PC-3 (cell line): ENCODE measurements around the gene PLEKHG3. TPM values are rescaled to one million over a fixed set of nuclear protein-coding genes. Genes with fewer than 3 reads are reported as not detected.

Source experiments
- ATAC-seq: fragments of 200-7000 bp; cut with Tn5 transposase; 2 replicates; pipeline ENCODE4 v1.9.1; 2020; ENCODE audit warnings: mild to moderate bottlenecking, moderate library complexity
- BruUV-seq: library from RNA; stranded (reverse); fragments of 400-500 nt; replicated peaks from 2 replicates; lab custom pipeline; 2021; lab: Mats Ljungman, UMichigan
- CTCF ChIA-PET: fragments of 300-600 bp; sonication (Branson Sonifier 250); formaldehyde crosslinking; loops from one replicate; lab custom pipeline; 2022; ENCODE audit warnings: antibody characterized with exemption; lab: Charles Lee
- POLR2A ChIA-PET: fragments of 300-600 bp; sonication (Branson Sonifier 250); formaldehyde crosslinking; loops from one replicate; lab custom pipeline; 2022; ENCODE audit warnings: antibody characterized with exemption; ENCODE audit not compliant: unreplicated experiment; lab: Charles Lee
- DNase-seq: peaks from one replicate; pipeline ENCODE4 v3.0.0-alpha.2; 2015
- H2AFZ ChIP-seq: fragments of 300-600 bp; sonication (generic); 2 replicates; pipeline ENCODE4 v1.6.0; 2016; ENCODE audit warnings: antibody characterized with exemption, low read length
- H3F3A ChIP-seq: fragments of 300-600 bp; sonication (generic); one replicate; pipeline ENCODE4 v1.6.0; 2017; ENCODE audit warnings: antibody characterized with exemption, low read length, control low read depth, mild to moderate bottlenecking; ENCODE audit not compliant: unreplicated experiment
- H3K27ac ChIP-seq: fragments of 300-600 bp; sonication (generic); 2 replicates; pipeline ENCODE4 v1.5.1; 2016; ENCODE audit warnings: mild to moderate bottlenecking, low read length
- H3K27me3 ChIP-seq: fragments of 300-600 bp; sonication (generic); 2 replicates; pipeline ENCODE4 v1.6.1; 2016; ENCODE audit warnings: low read length, mixed read lengths
- H3K36me3 ChIP-seq: fragments of 300-600 bp; sonication (generic); 2 replicates; pipeline ENCODE4 v1.6.1; 2016; ENCODE audit warnings: low read depth, mixed run types, low read length, mixed read lengths
- H3K4me1 ChIP-seq: fragments of 300-600 bp; sonication (generic); 2 replicates; pipeline ENCODE4 v1.5.1; 2016; ENCODE audit warnings: low read length; ENCODE audit not compliant: insufficient read depth
- H3K4me2 ChIP-seq: fragments of 300-600 bp; sonication (generic); 2 replicates; pipeline ENCODE4 v1.6.0; 2016; ENCODE audit warnings: low read length
- H3K4me3 ChIP-seq: fragments of 300-600 bp; sonication (generic); 2 replicates; pipeline ENCODE4 v1.5.1; 2016; ENCODE audit warnings: mild to moderate bottlenecking, low read length, mixed read lengths
- H3K79me2 ChIP-seq: fragments of 300-600 bp; sonication (generic); 2 replicates; pipeline ENCODE4 v1.6.1; 2017; ENCODE audit warnings: low read length, mixed read lengths
- H3K9ac ChIP-seq: fragments of 300-600 bp; sonication (generic); 2 replicates; pipeline ENCODE4 v1.6.0; 2016; ENCODE audit warnings: mild to moderate bottlenecking, low read length
- H3K9me2 ChIP-seq: fragments of 300-600 bp; sonication (generic); replicated peaks from 2 replicates; pipeline ENCODE4 v1.6.1; 2016; ENCODE audit warnings: mixed run types, low read length, mixed read lengths
- H3K9me3 ChIP-seq: fragments of 300-600 bp; sonication (generic); 2 replicates; pipeline ENCODE4 v1.6.1; 2016; ENCODE audit warnings: low read length, mixed read lengths
- H4K20me1 ChIP-seq: fragments of 300-600 bp; sonication (generic); 2 replicates; pipeline ENCODE4 v1.6.1; 2016; ENCODE audit warnings: low read length, mixed read lengths
- EZH2 ChIP-seq: fragments of 300-600 bp; sonication (generic); IDR thresholded peaks from one replicate; pipeline ENCODE4 v1.6.1; 2017; ENCODE audit warnings: antibody characterized with exemption, mild to moderate bottlenecking, low read length; ENCODE audit not compliant: unreplicated experiment
- EZH2phosphoT487 ChIP-seq: fragments of 300-600 bp; sonication (generic); IDR thresholded peaks from 2 replicates; pipeline ENCODE4 v1.6.1; 2018; ENCODE audit warnings: mild to moderate bottlenecking, antibody characterized with exemption, low read length, borderline replicate concordance
- intact Hi-C: fragments of 100-400 bp; cut with micrococcal nuclease; formaldehyde crosslinking; loops from 2 replicates; pipeline ENCODE4 v1.9.0; 2023
- total RNA-seq: library from RNA; depleted of rRNA; stranded (reverse); fragments of >200 nt; gene quantifications from 2 replicates; pipeline ENCODE4 v1.2.3, GENCODE V29; 2014
- TF ChIP-seq, protein P1 (sequence below): fragments of 300-600 bp; sonication (generic); conservative IDR thresholded peaks from 2 replicates; pipeline ENCODE4 v1.5.1; 2017; ENCODE audit warnings: antibody characterized with exemption, low read depth, mild to moderate bottlenecking, low read length

The PLEKHG3 gene
- total RNA-seq, 1 experiment from 2014 or later, result 49.6 TPM

DNA sequence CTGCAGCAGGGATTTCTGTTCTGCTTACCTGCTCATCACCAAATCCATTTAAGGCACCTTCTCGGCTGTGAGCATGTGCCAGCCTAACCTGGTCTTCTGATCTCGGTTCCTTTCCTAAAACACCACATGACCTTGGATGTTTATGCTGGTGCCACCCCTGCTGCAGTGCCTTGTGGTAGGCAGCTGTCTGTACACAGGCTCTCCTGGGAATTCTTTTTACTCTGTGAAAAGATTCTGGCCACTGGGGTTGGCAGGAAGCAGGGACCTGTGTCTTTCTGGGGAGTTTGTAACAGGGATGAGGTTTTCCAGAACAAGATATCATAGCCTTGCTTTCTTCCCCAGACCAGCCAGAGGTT, 10.4 kb upstream of the PLEKHG3 start:
- Histone ChIP-seq H4K20me1 (no peaks in the 10 kb centered on the region), H3K36me3 (no peaks in the 10 kb centered on the region), H3K4me2 (no peak overlapping the region), H3F3A (no peaks in the 10 kb centered on the region), H3K79me2 (no peaks in the 10 kb centered on the region), H3K9me2 (no peaks in the 10 kb centered on the region), H3K9me3 (no peaks in the 10 kb centered on the region), H2AFZ (no peak overlapping the region), H3K27me3 (no peaks in the 10 kb centered on the region), H3K4me3 (no peak overlapping the region), H3K27ac (no peak overlapping the region), H3K9ac (no peak overlapping the region), H3K4me1 (peaks cover 25% of the 10 kb centered on the region)
- CTCF ChIA-PET, result no interaction called here
- DNase-seq, result no peak
- TF ChIP-seq, protein P1, sequence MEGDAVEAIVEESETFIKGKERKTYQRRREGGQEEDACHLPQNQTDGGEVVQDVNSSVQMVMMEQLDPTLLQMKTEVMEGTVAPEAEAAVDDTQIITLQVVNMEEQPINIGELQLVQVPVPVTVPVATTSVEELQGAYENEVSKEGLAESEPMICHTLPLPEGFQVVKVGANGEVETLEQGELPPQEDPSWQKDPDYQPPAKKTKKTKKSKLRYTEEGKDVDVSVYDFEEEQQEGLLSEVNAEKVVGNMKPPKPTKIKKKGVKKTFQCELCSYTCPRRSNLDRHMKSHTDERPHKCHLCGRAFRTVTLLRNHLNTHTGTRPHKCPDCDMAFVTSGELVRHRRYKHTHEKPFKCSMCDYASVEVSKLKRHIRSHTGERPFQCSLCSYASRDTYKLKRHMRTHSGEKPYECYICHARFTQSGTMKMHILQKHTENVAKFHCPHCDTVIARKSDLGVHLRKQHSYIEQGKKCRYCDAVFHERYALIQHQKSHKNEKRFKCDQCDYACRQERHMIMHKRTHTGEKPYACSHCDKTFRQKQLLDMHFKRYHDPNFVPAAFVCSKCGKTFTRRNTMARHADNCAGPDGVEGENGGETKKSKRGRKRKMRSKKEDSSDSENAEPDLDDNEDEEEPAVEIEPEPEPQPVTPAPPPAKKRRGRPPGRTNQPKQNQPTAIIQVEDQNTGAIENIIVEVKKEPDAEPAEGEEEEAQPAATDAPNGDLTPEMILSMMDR, result no peak
- no peak for TF ChIP-seq EZH2
- TF ChIP-seq EZH2phosphoT487, result no peak
- intact Hi-C loops, result no loop called here
- ATAC-seq, result no peak
- no TSS peak for BruUV-seq
- POLR2A ChIA-PET, result no interaction called here

DNA sequence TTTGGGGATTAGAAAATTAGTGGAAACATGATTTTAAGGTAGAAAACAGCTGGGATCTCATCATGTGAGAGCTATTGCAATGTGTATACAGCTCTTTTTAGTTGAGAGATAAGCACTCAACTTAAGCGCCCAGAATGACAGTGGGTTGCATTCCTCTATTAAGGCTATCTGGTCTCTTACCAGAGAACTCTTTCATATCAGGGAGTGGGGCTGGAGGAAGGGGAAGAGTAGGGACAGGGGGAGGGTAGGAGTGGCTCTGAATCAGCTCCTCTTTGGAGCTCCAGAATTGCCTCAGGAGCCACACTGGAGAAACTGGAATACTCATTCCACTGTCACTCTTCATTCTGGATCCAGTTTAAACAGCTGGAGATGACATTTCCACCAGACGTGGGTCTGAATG, 9.2 kb upstream of the PLEKHG3 start:
- intact Hi-C loops, result loop anchor here (1.0 kb wide), 1 partner anchor 13 kb away; no protein-coding TSS in a partner anchor
- Histone ChIP-seq H3K9me2 (no peaks in the 10 kb centered on the region), H4K20me1 (no peaks in the 10 kb centered on the region), H3K9ac (no peak overlapping the region), H3K4me1 (peaks cover 33% of the 10 kb centered on the region), H3F3A (no peaks in the 10 kb centered on the region), H2AFZ (no peak overlapping the region), H3K4me2 (no peak overlapping the region; the same call in 1 of the 2 replicates), H3K27ac (no peak overlapping the region), H3K9me3 (no peaks in the 10 kb centered on the region), H3K4me3 (no peak overlapping the region), H3K36me3 (no peaks in the 10 kb centered on the region), H3K79me2 (no peaks in the 10 kb centered on the region), H3K27me3 (no peaks in the 10 kb centered on the region)
- no peak for TF ChIP-seq EZH2phosphoT487
- TF ChIP-seq, protein P1, result no peak
- TF ChIP-seq EZH2, result no peak
- BruUV-seq, result no TSS peak
- ATAC-seq, result peak; percentile 13
- peak; percentile 52 for DNase-seq
- ChIA-PET POLR2A (no interaction called here), CTCF (no interaction called here)

GRCh38 chr14:64696355-64696857, 7.8 kb upstream of the PLEKHG3 start:
- Histone ChIP-seq H3K4me1 (peaks cover 33% of the 10 kb centered on the region), H3K36me3 (no peaks in the 10 kb centered on the region), H4K20me1 (no peaks in the 10 kb centered on the region), H3K9ac (no peak overlapping the region), H3K27ac (no peak overlapping the region), H3F3A (no peaks in the 10 kb centered on the region), H3K79me2 (no peaks in the 10 kb centered on the region), H3K4me2 (no peak overlapping the region), H3K4me3 (no peak overlapping the region), H3K27me3 (no peaks in the 10 kb centered on the region), H3K9me2 (no peaks in the 10 kb centered on the region), H2AFZ (no peak overlapping the region), H3K9me3 (no peaks in the 10 kb centered on the region)
- BruUV-seq, result no TSS peak
- ChIA-PET CTCF (interaction anchor here (0.7 kb wide), 1 partner anchor 54 kb away, joined by 13 read pairs; no protein-coding TSS in a partner anchor), POLR2A (no interaction called here)
- no peak for TF ChIP-seq EZH2
- no peak for DNase-seq
- ATAC-seq, result no peak
- intact Hi-C loops, result no loop called here
